ENCODE results near the gene PPP3CB. TPM values are rescaled to one million over a fixed set of nuclear protein-coding genes. Genes with fewer than 3 reads are reported as not detected.

PPP3CB gene
- total and polyA plus RNA-seq, 10 donors: 25.5 to 61.2 (median 39.7) TPM

DNA sequence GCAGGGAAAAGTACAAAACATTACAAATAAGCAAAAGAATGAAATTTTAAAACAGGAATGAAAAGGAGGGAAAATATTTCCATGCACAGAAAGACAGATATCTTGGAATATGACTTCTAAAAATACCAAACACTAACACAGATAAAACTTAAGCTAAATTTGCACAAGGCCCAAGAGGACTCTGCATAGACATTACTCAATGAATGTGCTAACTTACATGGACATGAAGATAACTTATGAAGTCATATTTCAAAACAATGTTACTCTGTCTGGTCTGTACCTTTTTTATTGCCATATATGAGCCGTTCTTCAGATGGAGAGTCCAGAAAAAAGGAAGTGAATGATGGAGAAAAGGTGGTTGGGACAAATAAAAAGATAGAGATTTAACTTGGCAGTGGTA, 47.4 kb downstream of the PPP3CB start:
- H3K27me3 ChIP-seq (replicated peaks in 1 of 7): no peaks in the 10 kb centered on the region
- 70 to 91% (median 76%) methylated on average over 1 of the region's 1 CpG for WGBS, 5 donors
- no peak for DNase-seq
- peaks cover 0 to 81% (median 38%) of the 10 kb centered on the region in 6 donors for H3K36me3 ChIP-seq
- H3K4me3 ChIP-seq: no peak overlapping the region
- no peak for TF ChIP-seq POLR2A (IDR thresholded peaks at IDR 0.05)
- no peak for TF ChIP-seq POLR2AphosphoS5 (IDR thresholded peaks at IDR 0.05)
- TF ChIP-seq, protein P1, sequence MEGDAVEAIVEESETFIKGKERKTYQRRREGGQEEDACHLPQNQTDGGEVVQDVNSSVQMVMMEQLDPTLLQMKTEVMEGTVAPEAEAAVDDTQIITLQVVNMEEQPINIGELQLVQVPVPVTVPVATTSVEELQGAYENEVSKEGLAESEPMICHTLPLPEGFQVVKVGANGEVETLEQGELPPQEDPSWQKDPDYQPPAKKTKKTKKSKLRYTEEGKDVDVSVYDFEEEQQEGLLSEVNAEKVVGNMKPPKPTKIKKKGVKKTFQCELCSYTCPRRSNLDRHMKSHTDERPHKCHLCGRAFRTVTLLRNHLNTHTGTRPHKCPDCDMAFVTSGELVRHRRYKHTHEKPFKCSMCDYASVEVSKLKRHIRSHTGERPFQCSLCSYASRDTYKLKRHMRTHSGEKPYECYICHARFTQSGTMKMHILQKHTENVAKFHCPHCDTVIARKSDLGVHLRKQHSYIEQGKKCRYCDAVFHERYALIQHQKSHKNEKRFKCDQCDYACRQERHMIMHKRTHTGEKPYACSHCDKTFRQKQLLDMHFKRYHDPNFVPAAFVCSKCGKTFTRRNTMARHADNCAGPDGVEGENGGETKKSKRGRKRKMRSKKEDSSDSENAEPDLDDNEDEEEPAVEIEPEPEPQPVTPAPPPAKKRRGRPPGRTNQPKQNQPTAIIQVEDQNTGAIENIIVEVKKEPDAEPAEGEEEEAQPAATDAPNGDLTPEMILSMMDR (IDR thresholded peaks at IDR 0.05 in 8 of 11, conservative IDR thresholded peaks at IDR 0.05 in 3 of 11): no peak
- no peaks in the 10 kb centered on the region for H3K4me1 ChIP-seq
- H3K9me3 ChIP-seq: no peaks in the 10 kb centered on the region
- H3K27ac ChIP-seq: no peak overlapping the region
- intact Hi-C loops (cut with DNase I; ENCODE audit: low total_unique reads): no loop called here

DNA sequence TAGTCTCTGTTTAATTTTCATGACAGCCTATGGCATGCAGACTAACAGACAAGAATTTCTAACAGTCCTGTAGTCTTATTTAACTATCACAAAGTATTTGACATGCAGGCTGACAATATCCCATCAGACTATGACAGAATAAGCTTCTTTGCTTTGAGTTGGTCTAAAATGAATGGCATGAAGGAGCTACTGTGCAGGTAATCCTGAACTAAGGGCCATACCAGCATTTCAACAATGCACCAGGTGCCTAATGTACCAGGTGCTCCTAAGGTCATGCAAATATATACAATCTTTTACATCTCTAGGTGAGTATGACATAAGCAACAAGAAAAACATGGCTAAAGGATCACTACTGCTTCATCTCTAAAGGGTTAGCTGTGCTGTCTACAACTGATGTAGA, 48.9 kb downstream of the PPP3CB start:
- Histone ChIP-seq H3K4me1 (no peaks in the 10 kb centered on the region), H3K27ac (no peak overlapping the region), H3K27me3 (replicated peaks in 1 of 7) (no peaks in the 10 kb centered on the region), H3K9me3 (no peaks in the 10 kb centered on the region), H3K36me3 (peaks cover 0 to 81% (median 30%) of the 10 kb centered on the region in 6 donors), H3K4me3 (no peak overlapping the region)
- intact Hi-C loops (cut with DNase I; ENCODE audit: low total_unique reads): no loop called here
- DNase-seq: no peak
- TF ChIP-seq POLR2AphosphoS5 (IDR thresholded peaks at IDR 0.05) (no peak), POLR2A (IDR thresholded peaks at IDR 0.05) (no peak)
- TF ChIP-seq, protein P1 (IDR thresholded peaks at IDR 0.05 in 8 of 11, conservative IDR thresholded peaks at IDR 0.05 in 3 of 11): no peak

DNA sequence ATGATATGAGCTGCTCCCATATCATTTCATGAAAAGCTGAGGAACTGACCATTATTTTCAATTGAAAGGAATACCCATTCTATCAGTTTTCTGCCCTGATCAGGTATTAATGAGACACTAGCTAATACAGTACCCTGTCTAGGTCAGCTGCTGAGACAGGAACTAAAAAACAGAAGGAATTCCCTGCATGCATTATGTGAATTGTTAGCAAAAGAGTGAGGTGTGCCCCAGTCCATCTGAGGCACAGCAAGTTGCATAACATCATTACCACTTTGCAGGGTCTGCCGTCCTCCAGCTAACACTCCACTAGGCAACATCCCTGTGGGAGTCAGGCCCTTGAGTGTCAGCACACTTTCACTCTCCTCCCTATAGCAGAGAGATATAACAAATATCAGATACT, 51.4 kb downstream of the PPP3CB start:
- no peak overlapping the region for H3K4me3 ChIP-seq
- no peak for DNase-seq
- intact Hi-C loops (cut with DNase I; ENCODE audit: low total_unique reads): no loop called here
- no peaks in the 10 kb centered on the region for H3K27me3 ChIP-seq (replicated peaks in 1 of 7)
- no peaks in the 10 kb centered on the region for H3K9me3 ChIP-seq
- H3K36me3 ChIP-seq: peaks cover 0 to 91% (median 32%) of the 10 kb centered on the region in 6 donors
- 44 to 67% (median 55%) methylated on average over 1 of the region's 1 CpG for WGBS, 5 donors
- no peaks in the 10 kb centered on the region for H3K4me1 ChIP-seq
- no peak overlapping the region for H3K27ac ChIP-seq
- TF ChIP-seq POLR2A (IDR thresholded peaks at IDR 0.05): no peak
- TF ChIP-seq POLR2AphosphoS5 (IDR thresholded peaks at IDR 0.05): no peak
- TF ChIP-seq, protein P1 (IDR thresholded peaks at IDR 0.05 in 8 of 11, conservative IDR thresholded peaks at IDR 0.05 in 3 of 11): no peak

DNA sequence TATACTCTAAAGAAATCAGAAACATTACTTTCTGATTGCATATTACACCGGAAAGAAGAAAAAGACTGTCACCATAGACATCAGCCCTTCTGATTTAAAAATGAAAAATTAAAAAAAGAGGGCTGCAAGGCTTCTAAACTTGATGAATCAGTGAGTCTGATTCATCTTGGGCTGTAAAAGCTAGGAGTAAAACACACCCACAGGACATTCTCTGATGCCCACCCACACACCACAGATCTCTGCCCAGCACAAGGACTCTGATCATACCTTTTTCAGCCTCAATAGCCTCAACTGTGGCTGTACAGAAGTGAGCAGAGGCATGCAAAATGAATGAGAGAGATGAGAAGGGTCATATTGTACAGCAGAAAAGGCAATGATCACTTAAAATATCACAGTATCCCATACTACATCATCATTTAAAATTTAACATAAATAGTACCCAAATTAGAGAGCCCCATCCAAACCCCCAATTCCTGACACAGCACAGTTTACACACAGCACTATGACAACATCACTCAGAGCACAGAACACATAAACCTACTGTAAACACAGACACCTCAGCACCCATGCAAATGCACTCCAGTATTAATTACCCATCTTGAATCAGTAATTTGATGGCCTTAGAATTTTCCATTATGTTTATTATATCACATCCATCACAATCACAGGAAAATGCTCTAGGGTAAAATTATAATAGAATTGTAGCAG, 56.1 kb downstream of the PPP3CB start:
- WGBS, 5 donors: 84 to 100% (median 88%) methylated on average over 1 of the region's 1 CpG
- TF ChIP-seq, protein P1 (IDR thresholded peaks at IDR 0.05 in 8 of 11, conservative IDR thresholded peaks at IDR 0.05 in 3 of 11): no peak
- TF ChIP-seq POLR2A (IDR thresholded peaks at IDR 0.05) (no peak), POLR2AphosphoS5 (IDR thresholded peaks at IDR 0.05) (no peak)
- peaks cover 0 to 90% (median 37%) of the 10 kb centered on the region in 6 donors for H3K36me3 ChIP-seq
- intact Hi-C loops (cut with DNase I; ENCODE audit: low total_unique reads): no loop called here
- no peaks in the 10 kb centered on the region for H3K9me3 ChIP-seq
- no peaks in the 10 kb centered on the region for H3K4me1 ChIP-seq
- no peak overlapping the region for H3K4me3 ChIP-seq
- H3K27me3 ChIP-seq (replicated peaks in 1 of 7): no peaks in the 10 kb centered on the region
- no peak overlapping the region for H3K27ac ChIP-seq
- no peak for DNase-seq

Measured in spleen (tissue), 11 donors.